Liver (tissue), 9 donors: ENCODE data around the gene EWSR1. TPM values are rescaled to one million over a fixed set of nuclear protein-coding genes. Genes with fewer than 3 reads are reported as not detected.

Experiments used
- DNase-seq: peaks from one replicate; pipeline ENCODE4 v3.0.0-alpha.2; 2017; ENCODE audit warnings: low spot score
- H3K27ac ChIP-seq, 2 donors: one replicate each; pipeline ENCODE4 v1.7.0; 2013; ENCODE audit warnings: inconsistent platforms in 2 of 2, low read length in 2 of 2, control low read depth in 1 of 2, low read depth in 1 of 2, mild to moderate bottlenecking in 1 of 2
- H3K27me3 ChIP-seq, 4 donors: one replicate each; pipeline versions ENCODE4 v1.6.1 to v1.7.0; 2013; ENCODE audit warnings: low read length in 3 of 4, inconsistent platforms in 1 of 4, mild to moderate bottlenecking in 1 of 4, moderate library complexity in 1 of 4; ENCODE audit not compliant: control insufficient read depth in 4 of 4, insufficient read depth in 4 of 4
- H3K36me3 ChIP-seq, 4 donors: one replicate each; pipeline versions ENCODE4 v1.6.1 to v1.7.0; 2013; ENCODE audit warnings: low read length in 3 of 4, mild to moderate bottlenecking in 3 of 4, low read depth in 1 of 4, moderate library complexity in 1 of 4; ENCODE audit not compliant: control insufficient read depth in 4 of 4, insufficient read depth in 3 of 4
- H3K4me1 ChIP-seq, 4 donors: one replicate each; pipeline versions ENCODE4 v1.6.1 to v1.7.0; 2013; ENCODE audit warnings: low read length in 3 of 4, mild to moderate bottlenecking in 3 of 4, moderate library complexity in 1 of 4; ENCODE audit not compliant: control insufficient read depth in 4 of 4, insufficient read depth in 4 of 4
- H3K4me3 ChIP-seq, 3 donors: one replicate each; pipeline versions ENCODE4 v1.6.1 to v1.7.0; 2013; ENCODE audit warnings: low read length in 3 of 3, control low read depth in 1 of 3, low read depth in 1 of 3, mild to moderate bottlenecking in 1 of 3
- H3K9ac ChIP-seq, 2 donors: one replicate each; pipeline ENCODE4 v1.7.0; 2013; ENCODE audit warnings: low read length in 2 of 2, mild to moderate bottlenecking in 2 of 2, moderate library complexity in 2 of 2, control low read depth in 1 of 2, low read depth in 1 of 2
- H3K9me3 ChIP-seq, 4 donors: one replicate each; pipeline versions ENCODE4 v1.6.1 to v1.7.0; 2013; ENCODE audit warnings: low read length in 3 of 4; ENCODE audit not compliant: control insufficient read depth in 4 of 4
- ATF3 ChIP-seq: IDR thresholded peaks from 2 replicates; pipeline ENCODE4 v1.6.1; 2016; ENCODE audit warnings: antibody characterized with exemption
- CTCF ChIP-seq: fragments of 150-350 bp; IDR thresholded peaks from 2 replicates; pipeline ENCODE4 v1.5.1; 2017; ENCODE audit warnings: improper control_type of control experiment, low read depth, low read length; ENCODE audit not compliant: missing input control
- EGR1 ChIP-seq, 2 donors: IDR thresholded peaks; 2 replicates each; pipeline ENCODE4 v1.6.1; 2016 to 2018; ENCODE audit warnings: antibody characterized with exemption in 2 of 2, low read depth in 2 of 2
- FOXA1 ChIP-seq: IDR thresholded peaks from 2 replicates; pipeline ENCODE4 v1.6.1; 2016; ENCODE audit warnings: antibody characterized with exemption
- FOXA2 ChIP-seq: IDR thresholded peaks from 2 replicates; pipeline ENCODE4 v1.6.1; 2016; ENCODE audit warnings: antibody characterized with exemption
- GABPA ChIP-seq, 2 donors: IDR thresholded peaks in 1 of 2; conservative IDR thresholded peaks in 1 of 2; 2 replicates each; pipeline ENCODE4 v1.6.1; 2016; ENCODE audit warnings: antibody characterized with exemption in 2 of 2, mild to moderate bottlenecking in 1 of 2, moderate library complexity in 1 of 2
- HNF4A ChIP-seq, 2 donors: conservative IDR thresholded peaks; 2 replicates each; pipeline ENCODE4 v1.6.1; 2016; ENCODE audit warnings: antibody characterized with exemption in 2 of 2, mild to moderate bottlenecking in 2 of 2
- HNF4G ChIP-seq: IDR thresholded peaks from 2 replicates; pipeline ENCODE4 v1.6.1; 2016; ENCODE audit warnings: antibody characterized with exemption
- JUND ChIP-seq, 2 donors: IDR thresholded peaks; 2 replicates each; pipeline ENCODE4 v1.6.1; 2016; ENCODE audit warnings: antibody characterized with exemption in 2 of 2
- MAX ChIP-seq: IDR thresholded peaks from 2 replicates; pipeline ENCODE4 v1.6.1; 2016; ENCODE audit warnings: antibody characterized with exemption
- NR2F2 ChIP-seq: IDR thresholded peaks from 2 replicates; pipeline ENCODE4 v1.6.1; 2016; ENCODE audit warnings: antibody characterized with exemption
- RAD21 ChIP-seq, 2 donors: IDR thresholded peaks; 2 replicates each; pipeline ENCODE4 v1.6.1; 2016; ENCODE audit warnings: antibody characterized with exemption in 2 of 2, mild to moderate bottlenecking in 2 of 2
- REST ChIP-seq: IDR thresholded peaks from 2 replicates; pipeline ENCODE4 v1.6.1; 2016; ENCODE audit warnings: antibody characterized with exemption, mild to moderate bottlenecking
- RXRA ChIP-seq, 2 donors: IDR thresholded peaks; 2 replicates each; pipeline ENCODE4 v1.6.1; 2017 to 2018; ENCODE audit warnings: antibody characterized with exemption in 2 of 2, mild to moderate bottlenecking in 1 of 2
- SP1 ChIP-seq: IDR thresholded peaks from 2 replicates; pipeline ENCODE4 v1.6.1; 2018; ENCODE audit warnings: antibody characterized with exemption, mild to moderate bottlenecking
- TAF1 ChIP-seq: conservative IDR thresholded peaks from 2 replicates; pipeline ENCODE4 v1.6.1; 2016; ENCODE audit warnings: antibody characterized with exemption, mild to moderate bottlenecking
- YY1 ChIP-seq: IDR thresholded peaks from 2 replicates; pipeline ENCODE4 v1.6.1; 2016; ENCODE audit warnings: antibody characterized with exemption, mild to moderate bottlenecking
- ZBTB33 ChIP-seq: IDR thresholded peaks from 2 replicates; pipeline ENCODE4 v1.6.1; 2016; ENCODE audit warnings: antibody characterized with exemption
- WGBS: extraction: QIAGEN DNeasy Blood & Tissue Kit; methylation state at CpG from one replicate; pipeline ENCODE4 v1.1.7; 2013; 5-methylcytosine and 5-hydroxymethylcytosine counted together
- polyA plus RNA-seq, 2 donors: library from polyadenylated mRNA; stranded (reverse) in 1 of 2; unstranded in 1 of 2; fragments of 200-250 nt in 1 of 2; fragments of >200 nt in 1 of 2; fragmentation: Nextera tagmentation in 1 of 2; extraction: Ambion mirVana in 1 of 2; gene quantifications; one replicate each; pipeline versions ENCODE4 v1.2.1 to v1.2.3, GENCODE V29; 2013 to 2015
- total RNA-seq, 2 donors: library from RNA; depleted of rRNA; stranded (reverse); fragments of >200 nt; gene quantifications; one replicate each; pipeline ENCODE4 v1.2.3, GENCODE V29; 2014
- donor health status: healthy.
- donor health status: healthy.
- donor health status: healthy.
- donor health status: healthy.
- donor health status: healthy.

The EWSR1 gene
- total and polyA plus RNA-seq, 4 donors, result 64.8 to 134 (median 78.3) TPM

GRCh38 chr22:29290061-29290460 lies 22.0 kb downstream of the EWSR1 start:
- no peak for DNase-seq
- no peaks in the 10 kb centered on the region for H3K4me1 ChIP-seq
- 80% methylated on average over 5 of the region's 5 CpGs for WGBS
- H3K4me3 ChIP-seq, result no peak overlapping the region
- TF ChIP-seq YY1 (no peak), CTCF (no peak), JUND (IDR thresholded peaks at IDR 0.05) (no peak), NR2F2 (no peak), TAF1 (no peak), HNF4G (no peak), REST (no peak), HNF4A (conservative IDR thresholded peaks at IDR 0.05) (no peak), FOXA2 (no peak), EGR1 (IDR thresholded peaks at IDR 0.05; ENCODE audit: low read depth in 2 of 2) (no peak), SP1 (no peak), GABPA (IDR thresholded peaks at IDR 0.05 in 1 of 2, conservative IDR thresholded peaks at IDR 0.05 in 1 of 2) (no peak), FOXA1 (no peak), MAX (no peak), RAD21 (IDR thresholded peaks at IDR 0.05) (no peak), RXRA (IDR thresholded peaks at IDR 0.05) (no peak), ZBTB33 (no peak), ATF3 (no peak)
- no peak overlapping the region for H3K27ac ChIP-seq
- H3K9ac ChIP-seq, result no peak overlapping the region
- no peaks in the 10 kb centered on the region for H3K27me3 ChIP-seq
- no peaks in the 10 kb centered on the region for H3K9me3 ChIP-seq
- H3K36me3 ChIP-seq, result peaks cover 29 to 87% (median 82%) of the 10 kb centered on the region in 4 donors
